Glutamatergic neuron (in vitro differentiated cells): ENCODE results near the gene FSTL5. TPM values are rescaled to one million over a fixed set of nuclear protein-coding genes. Genes with fewer than 3 reads are reported as not detected.

Experiments used
- DNase-seq: peaks from one replicate; pipeline ENCODE4 v3.0.0; 2022
- H3K27ac Mint-ChIP-seq: one replicate; pipeline ENCODE4 v1.8.0; 2020; ENCODE audit warnings: mild to moderate bottlenecking, mixed read lengths, inconsistent platforms; ENCODE audit not compliant: unreplicated experiment
- H3K27me3 Mint-ChIP-seq: one replicate; pipeline ENCODE4 v1.8.0; 2020; ENCODE audit warnings: mild to moderate bottlenecking, moderate library complexity, mixed read lengths, inconsistent platforms; ENCODE audit not compliant: unreplicated experiment
- H3K36me3 Mint-ChIP-seq: one replicate; pipeline ENCODE4 v1.8.0; 2020; ENCODE audit warnings: mild to moderate bottlenecking, mixed read lengths, inconsistent platforms; ENCODE audit not compliant: unreplicated experiment
- H3K4me1 Mint-ChIP-seq: one replicate; pipeline ENCODE4 v1.8.0; 2020; ENCODE audit warnings: mild to moderate bottlenecking, low read depth, mixed read lengths, inconsistent platforms; ENCODE audit not compliant: unreplicated experiment
- H3K4me3 Mint-ChIP-seq: one replicate; pipeline ENCODE4 v1.8.0; 2020; ENCODE audit warnings: mild to moderate bottlenecking, mixed read lengths, inconsistent platforms; ENCODE audit not compliant: unreplicated experiment
- H3K9me3 Mint-ChIP-seq: one replicate; pipeline ENCODE4 v1.8.0; 2020; ENCODE audit warnings: mild to moderate bottlenecking, moderate library complexity, mixed read lengths, inconsistent platforms; ENCODE audit not compliant: unreplicated experiment
- CTCF ChIP-seq: fragments of 200-600 bp; sonication (generic); IDR thresholded peaks from one replicate; pipeline ENCODE4 v1.5.0; 2021; ENCODE audit not compliant: partially characterized antibody, unreplicated experiment
- total RNA-seq: library from RNA; stranded (reverse); fragmentation: NEBNext Ultra II Directional; extraction: Animal tissue kit (Norgen Biotek cat#: 25700); gene quantifications from one replicate; pipeline ENCODE4 v1.2.1, GENCODE V29; 2021; ENCODE audit not compliant: unreplicated experiment

FSTL5 gene
- total RNA-seq, 1 donor from 2014 or later = 9.2 TPM

- TF ChIP-seq CTCF = no peak
- H3K9me3 Mint-ChIP-seq = no peaks in the 10 kb centered on the region
- no peaks in the 10 kb centered on the region for H3K4me1 Mint-ChIP-seq
- no peak overlapping the region for H3K4me3 Mint-ChIP-seq
- DNase-seq = no peak
- no peaks in the 10 kb centered on the region for H3K27me3 Mint-ChIP-seq
- no peaks in the 10 kb centered on the region for H3K36me3 Mint-ChIP-seq
- H3K27ac Mint-ChIP-seq = no peak overlapping the region
Observed at GRCh38 chr4:161813389-161813788, 350.4 kb downstream of the FSTL5 start.

GRCh38 chr4:161803171-161803570 lies 360.6 kb downstream of the FSTL5 start:
- no peak overlapping the region for H3K4me3 Mint-ChIP-seq
- no peak for DNase-seq
- H3K27me3 Mint-ChIP-seq = no peaks in the 10 kb centered on the region
- H3K27ac Mint-ChIP-seq = no peak overlapping the region
- H3K9me3 Mint-ChIP-seq = no peaks in the 10 kb centered on the region
- H3K36me3 Mint-ChIP-seq = no peaks in the 10 kb centered on the region
- TF ChIP-seq CTCF = no peak
- H3K4me1 Mint-ChIP-seq = peaks cover 2% of the 10 kb centered on the region

- Mint-ChIP-seq H3K4me1 (peaks cover 2% of the 10 kb centered on the region), H3K27ac (no peak overlapping the region), H3K27me3 (no peaks in the 10 kb centered on the region), H3K36me3 (no peaks in the 10 kb centered on the region), H3K9me3 (no peaks in the 10 kb centered on the region), H3K4me3 (no peak overlapping the region)
- no peak for DNase-seq
- no peak for TF ChIP-seq CTCF
Observed at GRCh38 chr4:161799710-161800109, 364.1 kb downstream of the FSTL5 start.

GRCh38 chr4:161792991-161793390 lies 370.8 kb downstream of the FSTL5 start:
- Mint-ChIP-seq H3K27ac (no peak overlapping the region), H3K4me1 (no peaks in the 10 kb centered on the region), H3K36me3 (no peaks in the 10 kb centered on the region), H3K9me3 (peaks cover 2% of the 10 kb centered on the region), H3K27me3 (no peaks in the 10 kb centered on the region), H3K4me3 (no peak overlapping the region)
- TF ChIP-seq CTCF = no peak
- DNase-seq = no peak

GRCh38 chr4:161791796-161792556 lies 371.8 kb downstream of the FSTL5 start:
- H3K36me3 Mint-ChIP-seq = no peaks in the 10 kb centered on the region
- no peak overlapping the region for H3K4me3 Mint-ChIP-seq
- no peak overlapping the region for H3K27ac Mint-ChIP-seq
- peaks cover 2% of the 10 kb centered on the region for H3K9me3 Mint-ChIP-seq
- no peaks in the 10 kb centered on the region for H3K4me1 Mint-ChIP-seq
- DNase-seq = no peak
- TF ChIP-seq CTCF = no peak
- no peaks in the 10 kb centered on the region for H3K27me3 Mint-ChIP-seq
